CD4-positive, alpha-beta memory T cell (primary cell): ENCODE measurements around the gene DYNLT2B. TPM values are rescaled to one million over a fixed set of nuclear protein-coding genes. Genes with fewer than 3 reads are reported as not detected.

Experiments used
- CTCF ChIA-PET: fragments of 350-600 bp; sonication (Branson Sonifier 250); formaldehyde crosslinking; loops from one replicate; lab custom pipeline; 2021; ENCODE audit warnings: inconsistent platforms; ENCODE audit not compliant: partially characterized antibody; lab: Charles Lee
- POLR2A ChIA-PET: fragments of 350-600 bp; sonication (Branson Sonifier 250); formaldehyde crosslinking; loops from one replicate; lab custom pipeline; 2021; ENCODE audit not compliant: partially characterized antibody; lab: Charles Lee
- DNase-seq, 5 donors: peaks; one replicate each; pipeline versions ENCODE4 v3.0.0 to v3.0.0-alpha.2; 2020 to 2022; ENCODE audit warnings: mixed read lengths in 1 of 5
- H3K27ac ChIP-seq: one replicate; pipeline ENCODE4 v1.7.0; 2013; ENCODE audit warnings: low read depth, low read length
- H3K27me3 ChIP-seq: 2 replicates; pipeline ENCODE4 v1.7.0; 2013; ENCODE audit warnings: mild to moderate bottlenecking, low read length, moderate library complexity; ENCODE audit not compliant: insufficient read depth
- H3K36me3 ChIP-seq: 2 replicates; pipeline ENCODE4 v1.7.0; 2013; ENCODE audit warnings: mild to moderate bottlenecking, low read length, moderate library complexity; ENCODE audit not compliant: insufficient read depth
- H3K4me1 ChIP-seq: 2 replicates; pipeline ENCODE4 v1.7.0; 2013; ENCODE audit warnings: mild to moderate bottlenecking, low read length, moderate library complexity; ENCODE audit not compliant: insufficient read depth
- H3K4me3 ChIP-seq, 2 donors: one replicate each; pipeline ENCODE4 v1.7.0; 2013; ENCODE audit warnings: low read length in 2 of 2, mild to moderate bottlenecking in 1 of 2
- H3K9me3 ChIP-seq, 2 donors: one replicate each; pipeline ENCODE4 v1.7.0; 2013; ENCODE audit warnings: low read length in 2 of 2, control low read depth in 1 of 2; ENCODE audit not compliant: control insufficient read depth in 1 of 2
- H3K27ac Mint-ChIP-seq, 7 donors: one replicate each; pipeline ENCODE4 v1.8.0; 2020 to 2021; ENCODE audit warnings: mixed read lengths in 7 of 7, mild to moderate bottlenecking in 6 of 7, inconsistent platforms in 3 of 7, moderate library complexity in 3 of 7
- H3K27me3 Mint-ChIP-seq, 2 donors: one replicate each; pipeline ENCODE4 v1.8.0; 2020 to 2021; ENCODE audit warnings: mixed read lengths in 2 of 2
- H3K36me3 Mint-ChIP-seq, 2 donors: one replicate each; pipeline ENCODE4 v1.8.0; 2020 to 2021; ENCODE audit warnings: mixed read lengths in 2 of 2, inconsistent platforms in 1 of 2, mild to moderate bottlenecking in 1 of 2
- H3K4me1 Mint-ChIP-seq, 4 donors: one replicate each; pipeline ENCODE4 v1.8.0; 2020 to 2021; ENCODE audit warnings: mixed read lengths in 4 of 4, mild to moderate bottlenecking in 1 of 4
- H3K4me3 Mint-ChIP-seq, 8 donors: one replicate each; pipeline ENCODE4 v1.8.0; 2020 to 2021; ENCODE audit warnings: mixed read lengths in 8 of 8, mild to moderate bottlenecking in 7 of 8, moderate library complexity in 6 of 8, inconsistent platforms in 3 of 8
- H3K9me3 Mint-ChIP-seq, 8 donors: one replicate each; pipeline ENCODE4 v1.8.0; 2020 to 2021; ENCODE audit warnings: mixed read lengths in 8 of 8, mild to moderate bottlenecking in 5 of 8, inconsistent platforms in 3 of 8, moderate library complexity in 1 of 8
- intact Hi-C: fragments of 100-400 bp; cut with micrococcal nuclease; formaldehyde crosslinking; loops from one replicate; pipeline ENCODE4 v1.15.1; 2023
- polyA plus RNA-seq, 2 donors: library from polyadenylated mRNA; unstranded; fragments of 300-500 nt; fragmentation: Illumina TruSeq; gene quantifications; one replicate each; pipeline ENCODE4 v1.2.3, GENCODE V29; 2021
- total RNA-seq, 2 experiments: library from RNA; stranded (reverse); gene quantifications; one replicate each; pipeline ENCODE4 v1.2.3, GENCODE V29; 2021

DYNLT2B gene
- total and polyA plus RNA-seq, 4 experiments from 2014 or later: 6.0 to 31.1 (median 12.9) TPM

- Histone ChIP-seq H3K4me1 (peaks cover 46% of the 10 kb centered on the region), H3K9me3 (no peaks in the 10 kb centered on the region), H3K27ac (peak overlapping the region; percentile 75), H3K27me3 (no peaks in the 10 kb centered on the region), H3K36me3 (no peaks in the 10 kb centered on the region), H3K4me3 (peak overlapping the region; percentile 21 to 40)
- Mint-ChIP-seq H3K9me3 (no peaks in the 10 kb centered on the region), H3K4me1 (peaks cover 30 to 64% (median 38%) of the 10 kb centered on the region in 4 donors), H3K27me3 (no peaks in the 10 kb centered on the region), H3K36me3 (peaks cover 17 to 19% of the 10 kb centered on the region in 2 donors), H3K4me3 (peak overlapping the region; percentile 76 to 89 (median 82)), H3K27ac (peak overlapping the region; percentile 89 to 99 (median 97))
- DNase-seq: no peak
- ChIA-PET CTCF (interaction anchor here (1.0 to 1.2 kb wide), 2 partner anchors 13 to 22 kb away, joined by 3 read pairs; no protein-coding TSS in a partner anchor), POLR2A (interaction anchor here (0.6 to 3.1 kb wide), 5 partner anchors 16 to 294 kb away, joined by 3 to 24 read pairs (median 3); partner anchors contain the start of genes DYNLT2B, FBXO45 and WDR53)
- intact Hi-C loops: no loop called here
Observed at GRCh38 chr3:196275126-196275525, 42.9 kb downstream of the DYNLT2B start.

GRCh38 chr3:196274585-196274984, 43.5 kb downstream of the DYNLT2B start:
- POLR2A ChIA-PET: interaction anchor here (0.6 to 3.1 kb wide), 6 partner anchors 10 to 294 kb away, joined by 3 to 24 read pairs (median 4); partner anchors contain the start of genes DYNLT2B, FBXO45 and WDR53
- Mint-ChIP-seq H3K4me1 (peaks cover 29 to 63% (median 38%) of the 10 kb centered on the region in 4 donors), H3K36me3 (peaks cover 20 to 24% of the 10 kb centered on the region in 2 donors), H3K4me3 (peak overlapping the region; percentile 76 to 89 (median 82)), H3K9me3 (no peaks in the 10 kb centered on the region), H3K27me3 (no peaks in the 10 kb centered on the region), H3K27ac (peak overlapping the region; percentile 89 to 99 (median 97))
- Histone ChIP-seq H3K27me3 (no peaks in the 10 kb centered on the region), H3K9me3 (no peaks in the 10 kb centered on the region), H3K27ac (peak overlapping the region; percentile 75), H3K4me3 (peak overlapping the region; percentile 21 to 52), H3K36me3 (no peaks in the 10 kb centered on the region), H3K4me1 (peaks cover 46% of the 10 kb centered on the region)
- CTCF ChIA-PET: interaction anchor here (0.8 to 1.2 kb wide), 3 partner anchors 14 to 43 kb away, joined by 3 to 5 read pairs (median 3); partner anchors contain the start of gene DYNLT2B
- peak; percentile 71 to 86 (median 79) for DNase-seq
- intact Hi-C loops: loop anchor here (1.0 kb wide), 2 partner anchors 13 to 44 kb away; partner anchors contain the start of genes DYNLT2B and PCYT1A

GRCh38 chr3:196273655-196274054, 44.4 kb downstream of the DYNLT2B start:
- Mint-ChIP-seq H3K4me1 (peaks cover 28 to 57% (median 39%) of the 10 kb centered on the region in 4 donors), H3K27me3 (no peaks in the 10 kb centered on the region), H3K9me3 (no peaks in the 10 kb centered on the region), H3K36me3 (peaks cover 25 to 29% of the 10 kb centered on the region in 2 donors), H3K4me3 (peak overlapping the region in 3 of 8 donors; percentile 3 to 26 (median 20)), H3K27ac (peak overlapping the region; percentile 36 to 98 (median 89))
- Histone ChIP-seq H3K27ac (peak overlapping the region; percentile 75), H3K36me3 (peaks cover 9% of the 10 kb centered on the region), H3K9me3 (no peaks in the 10 kb centered on the region), H3K4me1 (peaks cover 36% of the 10 kb centered on the region), H3K4me3 (peak overlapping the region in 1 of 2 donors; percentile 21), H3K27me3 (no peaks in the 10 kb centered on the region)
- DNase-seq: no peak
- intact Hi-C loops: loop anchor here (1.0 kb wide), 2 partner anchors 14 to 45 kb away; partner anchors contain the start of genes DYNLT2B and PCYT1A
- CTCF ChIA-PET: interaction anchor here (0.7 to 1.7 kb wide), 3 partner anchors 10 to 200 kb away, joined by 3 to 9 read pairs (median 6); no protein-coding TSS in a partner anchor
- POLR2A ChIA-PET: interaction anchor here (1.3 to 3.1 kb wide), 2 partner anchors 44 to 54 kb away, joined by 3 to 24 read pairs; partner anchors contain the start of gene DYNLT2B

GRCh38 chr3:196272826-196273225, 45.2 kb downstream of the DYNLT2B start:
- Histone ChIP-seq H3K4me1 (peaks cover 28% of the 10 kb centered on the region), H3K36me3 (peaks cover 10% of the 10 kb centered on the region), H3K27ac (peak overlapping the region; percentile 75), H3K27me3 (no peaks in the 10 kb centered on the region), H3K9me3 (no peaks in the 10 kb centered on the region), H3K4me3 (no peak overlapping the region)
- ChIA-PET POLR2A (interaction anchor here (1.3 to 3.1 kb wide), 2 partner anchors 45 to 54 kb away, joined by 3 to 24 read pairs; partner anchors contain the start of gene DYNLT2B), CTCF (interaction anchor here (0.7 to 1.7 kb wide), 5 partner anchors 9 to 249 kb away, joined by 3 to 9 read pairs (median 6); no protein-coding TSS in a partner anchor)
- Mint-ChIP-seq H3K27ac (peak overlapping the region; percentile 57 to 98 (median 89)), H3K27me3 (no peaks in the 10 kb centered on the region), H3K9me3 (no peaks in the 10 kb centered on the region), H3K4me3 (no peak overlapping the region), H3K36me3 (peaks cover 26 to 34% of the 10 kb centered on the region in 2 donors), H3K4me1 (peaks cover 22 to 52% (median 32%) of the 10 kb centered on the region in 4 donors)
- DNase-seq: no peak
- intact Hi-C loops: no loop called here

- Histone ChIP-seq H3K9me3 (no peaks in the 10 kb centered on the region), H3K36me3 (peaks cover 19% of the 10 kb centered on the region), H3K27me3 (no peaks in the 10 kb centered on the region), H3K4me3 (no peak overlapping the region), H3K27ac (no peak overlapping the region), H3K4me1 (peaks cover 28% of the 10 kb centered on the region)
- peak overlapping the region in 4 of 7 donors; percentile 31 to 50 (median 39) for H3K27ac Mint-ChIP-seq
- H3K4me3 Mint-ChIP-seq: no peak overlapping the region
- ChIA-PET CTCF (no interaction called here), POLR2A (interaction anchor here (0.6 kb wide), 1 partner anchor 231 kb away, joined by 3 read pairs; no protein-coding TSS in a partner anchor)
- H3K27me3 Mint-ChIP-seq: no peaks in the 10 kb centered on the region
- no peaks in the 10 kb centered on the region for H3K9me3 Mint-ChIP-seq
- H3K4me1 Mint-ChIP-seq: peaks cover 23 to 46% (median 31%) of the 10 kb centered on the region in 4 donors
- peaks cover 27 to 39% of the 10 kb centered on the region in 2 donors for H3K36me3 Mint-ChIP-seq
- intact Hi-C loops: no loop called here
- no peak for DNase-seq
Observed at GRCh38 chr3:196270499-196270898, 47.5 kb downstream of the DYNLT2B start.

- H3K36me3 ChIP-seq: peaks cover 27% of the 10 kb centered on the region
- H3K27ac Mint-ChIP-seq: peak overlapping the region in 5 of 7 donors; percentile 10 to 55 (median 30)
Observed at GRCh38 chr3:196268284-196269163, 49.5 kb downstream of the DYNLT2B start.

More at GRCh38 chr3:196268284-196269163, 49.5 kb downstream of the DYNLT2B start:
- H3K27me3 ChIP-seq: no peaks in the 10 kb centered on the region
- Mint-ChIP-seq H3K27me3 (no peaks in the 10 kb centered on the region), H3K9me3 (no peaks in the 10 kb centered on the region), H3K4me1 (peaks cover 19 to 35% (median 22%) of the 10 kb centered on the region in 4 donors), H3K36me3 (peaks cover 29 to 44% of the 10 kb centered on the region in 2 donors), H3K4me3 (no peak overlapping the region)
- H3K4me1 ChIP-seq: peaks cover 10% of the 10 kb centered on the region
- H3K4me3 ChIP-seq: no peak overlapping the region
- H3K27ac ChIP-seq: no peak overlapping the region
- intact Hi-C loops: no loop called here
- DNase-seq: no peak
- H3K9me3 ChIP-seq: no peaks in the 10 kb centered on the region
- POLR2A ChIA-PET: interaction anchor here (0.6 kb wide), 1 partner anchor 91 kb away, joined by 3 read pairs; no protein-coding TSS in a partner anchor
- CTCF ChIA-PET: interaction anchor here (0.8 kb wide), 1 partner anchor 213 kb away, joined by 3 read pairs; no protein-coding TSS in a partner anchor
